ENCODE results near the gene ZNF526. TPM values are rescaled to one million over a fixed set of nuclear protein-coding genes. Genes with fewer than 3 reads are reported as not detected.

ZNF526 gene
- total and polyA plus RNA-seq, 9 donors, result 2.4 to 17.9 (median 12.9) TPM

DNA sequence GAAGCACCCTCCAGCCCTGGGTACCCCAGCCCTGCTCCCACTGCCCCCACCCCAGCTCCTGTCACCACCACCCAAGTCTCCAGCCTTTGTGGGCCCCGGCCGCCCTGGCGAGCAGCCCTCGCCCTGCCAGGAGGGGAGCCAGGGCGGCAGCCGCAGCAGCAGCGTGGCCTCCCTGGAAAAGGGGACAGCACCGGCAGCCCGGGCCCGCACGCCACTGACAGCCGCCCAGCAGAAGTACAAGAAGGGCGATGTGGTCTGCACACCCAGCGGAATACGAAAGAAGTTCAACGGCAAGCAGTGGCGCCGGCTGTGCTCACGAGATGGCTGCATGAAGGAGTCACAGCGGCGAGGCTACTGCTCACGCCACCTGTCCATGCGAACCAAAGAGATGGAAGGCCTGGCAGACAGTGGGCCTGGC lies 52.9 kb downstream of the ZNF526 start:
- DNase-seq, result peak in 2 of 5 donors; percentile 20 to 31
- no peak overlapping the region for H3K27ac ChIP-seq
- intact Hi-C loops (cut with DNase I), result no loop called here

DNA sequence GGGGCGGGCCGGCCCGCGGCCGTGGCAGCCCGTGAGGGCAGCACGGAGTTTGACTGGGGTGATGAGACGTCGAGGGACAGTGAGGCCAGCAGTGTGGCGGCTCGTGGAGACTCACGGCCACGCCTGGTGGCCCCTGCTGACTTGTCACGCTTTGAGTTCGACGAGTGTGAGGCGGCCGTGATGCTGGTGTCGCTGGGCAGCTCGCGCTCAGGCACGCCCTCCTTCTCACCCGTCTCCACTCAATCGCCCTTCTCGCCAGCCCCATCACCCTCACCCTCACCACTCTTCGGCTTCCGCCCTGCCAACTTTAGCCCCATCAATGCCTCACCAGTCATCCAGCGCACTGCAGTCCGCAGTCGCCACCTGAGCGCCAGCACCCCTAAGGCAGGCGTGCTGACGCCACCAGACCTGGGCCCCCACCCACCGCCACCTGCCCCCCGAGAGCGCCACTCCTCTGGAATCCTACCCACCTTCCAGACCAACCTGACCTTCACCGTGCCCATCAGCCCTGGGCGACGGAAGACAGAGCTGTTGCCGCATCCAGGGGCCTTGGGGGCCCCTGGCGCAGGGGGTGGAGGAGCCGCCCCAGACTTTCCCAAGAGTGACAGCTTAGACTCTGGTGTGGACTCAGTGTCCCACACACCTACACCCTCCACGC lies 53.4 kb downstream of the ZNF526 start:
- peaks cover 4% of the 10 kb centered on the region for H3K4me1 ChIP-seq (ENCODE audit: insufficient read depth)
- H3K27me3 ChIP-seq, result no peaks in the 10 kb centered on the region
- H3K4me3 ChIP-seq, result no peak overlapping the region
- no peaks in the 10 kb centered on the region for H3K9me3 ChIP-seq
- TF ChIP-seq POLR2A (IDR thresholded peaks at IDR 0.05) (no peak), EP300 (IDR thresholded peaks at IDR 0.05) (no peak)
- TF ChIP-seq, protein P1, sequence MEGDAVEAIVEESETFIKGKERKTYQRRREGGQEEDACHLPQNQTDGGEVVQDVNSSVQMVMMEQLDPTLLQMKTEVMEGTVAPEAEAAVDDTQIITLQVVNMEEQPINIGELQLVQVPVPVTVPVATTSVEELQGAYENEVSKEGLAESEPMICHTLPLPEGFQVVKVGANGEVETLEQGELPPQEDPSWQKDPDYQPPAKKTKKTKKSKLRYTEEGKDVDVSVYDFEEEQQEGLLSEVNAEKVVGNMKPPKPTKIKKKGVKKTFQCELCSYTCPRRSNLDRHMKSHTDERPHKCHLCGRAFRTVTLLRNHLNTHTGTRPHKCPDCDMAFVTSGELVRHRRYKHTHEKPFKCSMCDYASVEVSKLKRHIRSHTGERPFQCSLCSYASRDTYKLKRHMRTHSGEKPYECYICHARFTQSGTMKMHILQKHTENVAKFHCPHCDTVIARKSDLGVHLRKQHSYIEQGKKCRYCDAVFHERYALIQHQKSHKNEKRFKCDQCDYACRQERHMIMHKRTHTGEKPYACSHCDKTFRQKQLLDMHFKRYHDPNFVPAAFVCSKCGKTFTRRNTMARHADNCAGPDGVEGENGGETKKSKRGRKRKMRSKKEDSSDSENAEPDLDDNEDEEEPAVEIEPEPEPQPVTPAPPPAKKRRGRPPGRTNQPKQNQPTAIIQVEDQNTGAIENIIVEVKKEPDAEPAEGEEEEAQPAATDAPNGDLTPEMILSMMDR (IDR thresholded peaks at IDR 0.05), result no peak
- no peak overlapping the region for H3K27ac ChIP-seq
- intact Hi-C loops (cut with DNase I), result no loop called here
- peak in 2 of 5 donors; percentile 29 to 34 for DNase-seq
- 91 to 95% (median 93%) methylated on average over 42 to 43 of the region's 43 CpGs for WGBS, 3 donors
- H3K36me3 ChIP-seq, result no peaks in the 10 kb centered on the region

More for the DNA sequence above, 52.9 kb downstream of the ZNF526 start:
- Histone ChIP-seq H3K4me3 (no peak overlapping the region), H3K9me3 (no peaks in the 10 kb centered on the region), H3K4me1 (ENCODE audit: insufficient read depth) (peaks cover 4% of the 10 kb centered on the region), H3K36me3 (no peaks in the 10 kb centered on the region), H3K27me3 (no peaks in the 10 kb centered on the region)
- TF ChIP-seq, protein P1 (IDR thresholded peaks at IDR 0.05), result no peak
- WGBS, 3 donors, result 92 to 95% (median 95%) methylated on average over 23 of the region's 23 CpGs

DNA sequence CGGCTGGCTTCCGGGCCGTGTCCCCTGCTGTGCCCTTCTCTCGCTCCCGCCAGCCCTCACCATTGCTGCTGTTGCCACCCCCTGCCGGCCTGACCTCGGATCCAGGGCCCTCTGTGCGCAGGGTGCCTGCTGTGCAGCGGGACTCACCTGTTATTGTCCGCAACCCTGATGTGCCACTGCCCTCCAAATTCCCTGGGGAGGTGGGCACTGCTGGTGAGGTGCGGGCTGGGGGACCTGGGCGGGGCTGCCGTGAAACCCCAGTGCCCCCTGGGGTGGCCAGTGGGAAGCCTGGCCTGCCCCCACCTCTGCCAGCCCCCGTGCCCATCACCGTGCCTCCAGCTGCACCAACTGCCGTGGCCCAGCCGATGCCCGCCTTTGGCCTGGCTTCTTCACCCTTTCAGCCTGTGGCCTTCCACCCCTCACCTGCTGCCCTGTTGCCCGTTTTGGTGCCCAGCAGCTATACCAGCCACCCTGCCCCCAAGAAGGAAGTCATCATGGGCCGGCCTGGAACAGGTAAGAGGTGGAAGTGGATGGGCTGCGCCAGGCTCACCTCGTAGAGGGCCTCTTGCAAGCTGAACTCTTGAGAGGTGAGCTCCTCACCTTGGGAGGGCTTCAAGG lies 54.1 kb downstream of the ZNF526 start:
- Histone ChIP-seq H3K27ac (no peak overlapping the region), H3K4me3 (no peak overlapping the region), H3K36me3 (no peaks in the 10 kb centered on the region), H3K9me3 (no peaks in the 10 kb centered on the region), H3K27me3 (no peaks in the 10 kb centered on the region), H3K4me1 (ENCODE audit: insufficient read depth) (peaks cover 4% of the 10 kb centered on the region)
- TF ChIP-seq EP300 (IDR thresholded peaks at IDR 0.05) (no peak), POLR2A (IDR thresholded peaks at IDR 0.05) (no peak)
- TF ChIP-seq, protein P1 (IDR thresholded peaks at IDR 0.05), result no peak
- WGBS, 3 donors, result 86 to 90% (median 88%) methylated on average over 22 of the region's 22 CpGs
- intact Hi-C loops (cut with DNase I), result no loop called here
- DNase-seq, result peak in 3 of 5 donors; percentile 20 to 42 (median 23)

DNA sequence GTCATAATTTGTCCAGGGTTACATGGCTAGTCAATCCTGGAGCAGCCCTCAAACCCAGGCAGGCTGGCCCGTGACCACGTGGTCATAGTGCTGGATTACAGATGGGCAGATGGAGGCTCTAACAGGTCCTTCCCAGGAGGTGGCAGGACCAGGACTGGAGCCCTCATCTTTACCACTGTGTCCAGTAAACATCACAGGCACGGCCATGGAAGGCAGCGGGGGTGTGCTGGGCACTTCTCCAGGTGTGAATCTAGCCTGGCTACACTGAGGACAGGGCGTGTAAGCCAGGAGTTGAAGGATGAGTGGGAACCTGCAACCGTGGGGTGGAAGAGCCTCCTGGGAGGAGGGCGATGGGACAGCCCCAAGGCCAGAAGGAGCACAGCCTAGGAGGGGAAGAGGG lies 55.0 kb downstream of the ZNF526 start:
- TF ChIP-seq EP300 (IDR thresholded peaks at IDR 0.05), result no peak
- 60 to 64% (median 62%) methylated on average over 7 of the region's 7 CpGs for WGBS, 3 donors
- no peaks in the 10 kb centered on the region for H3K36me3 ChIP-seq
- H3K9me3 ChIP-seq, result no peaks in the 10 kb centered on the region
- intact Hi-C loops (cut with DNase I), result no loop called here
- no peak overlapping the region for H3K4me3 ChIP-seq
- no peaks in the 10 kb centered on the region for H3K27me3 ChIP-seq
- DNase-seq, result peak in 2 of 5 donors; percentile 24 to 35
- H3K27ac ChIP-seq, result no peak overlapping the region
- peaks cover 8% of the 10 kb centered on the region for H3K4me1 ChIP-seq (ENCODE audit: insufficient read depth)

DNA sequence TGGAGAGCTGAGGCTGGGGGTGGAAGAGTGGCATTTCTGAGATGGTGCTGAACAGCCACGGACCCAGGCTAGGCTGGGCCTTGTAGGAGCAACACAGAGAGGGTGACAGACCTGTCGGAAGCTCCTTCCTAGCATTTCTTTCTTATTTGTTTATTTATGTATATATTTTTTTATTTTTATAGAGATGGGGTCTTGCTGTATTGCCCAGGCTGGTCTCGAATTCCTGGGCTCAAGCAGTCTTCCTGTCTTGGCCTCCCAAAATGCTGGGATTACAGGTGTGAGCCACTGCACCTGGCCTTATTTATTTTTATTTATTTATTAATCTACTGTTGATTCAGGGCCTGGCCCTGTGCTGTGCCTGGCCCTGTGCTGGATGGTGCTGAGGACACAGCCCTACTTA lies 55.4 kb downstream of the ZNF526 start:
- WGBS, 3 donors, result 85 to 90% (median 88%) methylated on average over 3 of the region's 3 CpGs
- TF ChIP-seq EP300 (IDR thresholded peaks at IDR 0.05), result no peak
- no peak for TF ChIP-seq POLR2A (IDR thresholded peaks at IDR 0.05)
- TF ChIP-seq, protein P1 (IDR thresholded peaks at IDR 0.05), result no peak
- no peak for DNase-seq
- Histone ChIP-seq H3K9me3 (no peaks in the 10 kb centered on the region), H3K4me1 (ENCODE audit: insufficient read depth) (peaks cover 7% of the 10 kb centered on the region), H3K4me3 (no peak overlapping the region), H3K27me3 (no peaks in the 10 kb centered on the region), H3K36me3 (no peaks in the 10 kb centered on the region), H3K27ac (no peak overlapping the region)
- intact Hi-C loops (cut with DNase I), result no loop called here

Data from ovary (tissue), 9 donors.